Measurements from ENCODE around the gene SPOCD1. TPM values are rescaled to one million over a fixed set of nuclear protein-coding genes. Genes with fewer than 3 reads are reported as not detected.
A peak's percentile ranks its signal among the peaks of the same experiment; 100 is the strongest.

Gene SPOCD1
- total and polyA plus RNA-seq, 8 donors: 0.06 to 0.69 (median 0.16) TPM; not detected in 4

DNA sequence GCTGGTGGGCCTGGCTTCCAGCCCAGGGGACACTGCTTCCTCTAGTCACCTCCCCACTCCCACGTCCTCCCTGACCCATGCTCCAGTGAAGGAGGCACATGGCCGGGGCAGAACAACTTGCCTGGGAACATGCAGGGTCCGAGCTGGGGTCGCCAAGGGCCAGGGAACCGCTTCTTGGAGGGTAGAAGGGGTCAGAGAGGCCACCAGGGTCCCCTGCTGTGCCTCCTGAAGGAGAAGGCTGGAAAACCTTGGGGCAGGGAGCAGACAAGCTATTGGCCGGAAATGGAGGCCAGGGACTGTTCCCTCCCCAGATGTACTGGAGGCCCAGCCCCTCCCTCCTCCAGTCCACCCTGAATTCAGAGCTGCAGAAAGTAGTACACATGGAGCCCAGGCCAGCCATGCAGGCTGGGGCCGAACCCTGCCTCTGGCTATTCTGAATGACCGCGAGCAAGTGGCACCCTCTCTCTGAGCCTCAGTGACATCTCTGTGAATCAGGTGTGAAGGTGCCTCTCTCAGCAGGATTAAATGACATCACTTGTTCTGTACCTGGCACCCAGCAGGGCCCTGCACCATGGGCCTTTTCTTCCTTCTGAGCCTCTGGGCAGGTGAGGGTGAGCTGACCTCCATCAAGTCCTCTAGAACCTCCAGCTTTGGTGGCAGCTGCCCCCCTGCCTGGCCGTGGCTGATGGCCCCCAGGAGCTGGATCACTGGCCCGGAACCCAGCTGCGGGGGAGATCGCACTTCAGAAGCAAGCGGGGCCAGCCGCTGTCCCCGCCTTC lies 15.7 kb downstream of the SPOCD1 start:
- intact Hi-C loops (cut with DNase I): loop anchor here in 1 of 3 donors (10.0 kb wide), 1 partner anchor 235 kb away; no protein-coding TSS in a partner anchor
- no peak for FAIRE-seq
- no peak for ATAC-seq
- H3K36me3 ChIP-seq: no peaks in the 10 kb centered on the region
- WGBS, 2 donors: 84 to 86% methylated on average over 16 of the region's 16 CpGs
- peak in 1 of 6 donors; percentile 41 for DNase-seq
- no peak overlapping the region for H3K27ac ChIP-seq
- H3K4me3 ChIP-seq: no peak overlapping the region
- H3K27me3 ChIP-seq: no peaks in the 10 kb centered on the region
- no peaks in the 10 kb centered on the region for H3K4me1 ChIP-seq
- no peaks in the 10 kb centered on the region for H3K9me3 ChIP-seq
- TF ChIP-seq, protein P1, sequence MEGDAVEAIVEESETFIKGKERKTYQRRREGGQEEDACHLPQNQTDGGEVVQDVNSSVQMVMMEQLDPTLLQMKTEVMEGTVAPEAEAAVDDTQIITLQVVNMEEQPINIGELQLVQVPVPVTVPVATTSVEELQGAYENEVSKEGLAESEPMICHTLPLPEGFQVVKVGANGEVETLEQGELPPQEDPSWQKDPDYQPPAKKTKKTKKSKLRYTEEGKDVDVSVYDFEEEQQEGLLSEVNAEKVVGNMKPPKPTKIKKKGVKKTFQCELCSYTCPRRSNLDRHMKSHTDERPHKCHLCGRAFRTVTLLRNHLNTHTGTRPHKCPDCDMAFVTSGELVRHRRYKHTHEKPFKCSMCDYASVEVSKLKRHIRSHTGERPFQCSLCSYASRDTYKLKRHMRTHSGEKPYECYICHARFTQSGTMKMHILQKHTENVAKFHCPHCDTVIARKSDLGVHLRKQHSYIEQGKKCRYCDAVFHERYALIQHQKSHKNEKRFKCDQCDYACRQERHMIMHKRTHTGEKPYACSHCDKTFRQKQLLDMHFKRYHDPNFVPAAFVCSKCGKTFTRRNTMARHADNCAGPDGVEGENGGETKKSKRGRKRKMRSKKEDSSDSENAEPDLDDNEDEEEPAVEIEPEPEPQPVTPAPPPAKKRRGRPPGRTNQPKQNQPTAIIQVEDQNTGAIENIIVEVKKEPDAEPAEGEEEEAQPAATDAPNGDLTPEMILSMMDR (IDR thresholded peaks at IDR 0.05): no peak

DNA sequence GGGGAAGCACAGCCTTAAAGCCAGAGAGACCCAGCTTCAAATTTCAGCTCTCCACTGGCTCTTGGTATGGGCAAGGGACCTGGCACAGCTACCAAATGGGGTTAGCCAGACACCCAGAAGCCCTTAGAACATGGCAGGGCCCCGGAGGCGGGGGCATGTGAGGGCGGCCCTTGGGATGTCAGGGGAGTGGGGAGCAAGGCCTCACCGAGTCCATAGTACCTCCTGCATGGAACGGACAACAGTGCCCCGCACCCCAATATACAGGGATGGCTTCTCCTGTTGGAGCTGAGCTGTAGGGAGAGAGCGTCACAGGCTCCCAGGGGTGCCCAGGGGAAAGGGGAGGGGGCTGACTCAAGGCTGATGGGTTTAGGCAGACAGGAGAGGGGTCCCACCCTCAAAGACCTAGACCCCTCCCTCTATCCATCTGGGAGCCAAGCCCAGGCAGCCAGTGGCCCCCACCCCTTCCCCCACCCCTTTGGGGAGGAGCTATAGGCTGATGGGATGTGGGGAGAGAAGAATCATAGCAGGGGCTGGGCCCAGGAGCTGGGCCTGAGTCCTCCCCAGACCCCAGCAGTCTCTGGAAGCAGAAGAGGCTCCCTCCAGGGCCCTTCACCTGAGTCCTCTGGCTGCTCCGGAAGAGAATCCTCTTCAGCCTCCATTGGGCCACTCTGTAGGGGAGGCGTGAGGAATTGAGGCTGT lies 16.5 kb downstream of the SPOCD1 start:
- WGBS, 2 donors: 81% methylated on average over 8 to 9 of the region's 9 CpGs
- Histone ChIP-seq H3K4me1 (no peaks in the 10 kb centered on the region), H3K27me3 (no peaks in the 10 kb centered on the region), H3K9me3 (no peaks in the 10 kb centered on the region), H3K27ac (no peak overlapping the region), H3K4me3 (no peak overlapping the region), H3K36me3 (no peaks in the 10 kb centered on the region)
- intact Hi-C loops (cut with DNase I): loop anchor here in 1 of 3 donors (10.0 kb wide), 1 partner anchor 235 kb away; no protein-coding TSS in a partner anchor
- no peak for ATAC-seq
- TF ChIP-seq, protein P1 (IDR thresholded peaks at IDR 0.05): no peak
- DNase-seq: peak in 1 of 6 donors; percentile 35
- no peak for FAIRE-seq

DNA sequence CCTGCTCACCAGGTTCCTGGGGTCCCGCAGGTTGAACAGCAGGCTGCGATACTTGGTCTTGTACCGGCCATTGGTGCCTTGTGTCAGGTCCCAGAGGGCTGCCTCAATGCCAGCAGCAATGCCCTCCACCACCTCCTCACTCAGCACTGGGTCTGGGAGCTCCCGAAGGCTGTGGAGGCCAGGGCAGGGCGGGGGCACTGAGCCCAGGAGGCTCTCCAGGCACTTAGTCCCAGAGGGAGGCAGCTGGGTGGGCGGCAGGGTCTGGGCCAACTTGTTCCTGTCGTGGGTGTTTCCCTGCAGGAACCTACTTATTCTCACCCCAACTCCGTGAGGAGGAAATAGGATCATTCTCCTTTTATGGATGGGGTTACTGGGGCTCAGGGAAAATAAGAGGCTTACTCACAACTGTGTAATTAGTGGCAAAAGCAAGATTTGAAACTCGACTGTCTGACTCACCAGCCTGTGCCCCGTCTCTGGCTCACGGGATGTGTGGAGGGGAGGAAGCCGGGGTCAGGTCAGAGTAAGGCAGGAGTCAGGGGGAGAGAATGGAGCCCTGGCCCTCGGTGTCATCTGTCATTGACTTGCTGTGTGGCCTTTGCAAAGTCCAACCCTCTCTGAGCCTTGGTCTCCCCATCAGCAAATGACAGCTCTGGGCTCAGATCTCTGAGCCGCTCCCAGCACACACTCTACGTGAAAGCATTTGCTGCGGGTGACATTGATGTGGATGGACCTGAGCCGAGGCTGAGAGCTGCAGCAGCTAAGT lies 17.2 kb downstream of the SPOCD1 start:
- DNase-seq: peak in 1 of 6 donors; percentile 42
- Histone ChIP-seq H3K36me3 (no peaks in the 10 kb centered on the region), H3K4me1 (no peaks in the 10 kb centered on the region), H3K27me3 (no peaks in the 10 kb centered on the region), H3K27ac (no peak overlapping the region), H3K4me3 (no peak overlapping the region), H3K9me3 (no peaks in the 10 kb centered on the region)
- no peak for FAIRE-seq
- intact Hi-C loops (cut with DNase I): loop anchor here in 1 of 3 donors (10.0 kb wide), 1 partner anchor 234 kb away; no protein-coding TSS in a partner anchor
- TF ChIP-seq, protein P1 (IDR thresholded peaks at IDR 0.05): no peak
- peak in 2 of 4 donors; percentile 28 to 65 for ATAC-seq
- 59 to 72% methylated on average over 17 of the region's 17 CpGs for WGBS, 2 donors

DNA sequence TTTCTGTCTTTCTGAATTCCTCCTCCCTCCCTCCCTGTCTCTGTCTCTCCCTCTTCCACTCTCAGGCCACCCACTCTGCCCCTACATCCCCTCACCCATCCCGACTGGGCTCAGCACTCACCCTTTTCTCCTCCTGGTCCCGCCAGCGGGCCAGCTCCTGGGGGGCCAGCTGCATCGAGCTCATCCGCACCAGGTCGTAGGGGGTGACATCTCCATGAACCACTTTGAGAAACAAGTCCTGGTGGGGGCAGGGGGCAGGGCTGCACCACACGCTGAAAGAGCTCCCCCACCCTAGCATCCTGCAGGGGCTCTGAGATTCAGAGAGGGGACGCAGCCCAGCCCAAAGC lies 17.8 kb downstream of the SPOCD1 start:
- FAIRE-seq (no peak), DNase-seq (peak in 1 of 6 donors; percentile 39), ATAC-seq (no peak)
- Histone ChIP-seq H3K36me3 (no peaks in the 10 kb centered on the region), H3K27ac (no peak overlapping the region), H3K4me3 (no peak overlapping the region), H3K9me3 (no peaks in the 10 kb centered on the region), H3K4me1 (no peaks in the 10 kb centered on the region), H3K27me3 (no peaks in the 10 kb centered on the region)
- intact Hi-C loops (cut with DNase I): loop anchor here in 1 of 3 donors (10.0 kb wide), 1 partner anchor 233 kb away; no protein-coding TSS in a partner anchor
- TF ChIP-seq, protein P1 (IDR thresholded peaks at IDR 0.05): no peak
- WGBS, 2 donors: 52 to 63% methylated on average over 8 of the region's 8 CpGs

Data from pancreas (tissue), 10 donors.